HEK293 (cell line): ENCODE results near the gene PRKG1.

Experiments used
- BCL11A ChIP-seq: fragments of 450-650 bp; formaldehyde crosslinking; IDR thresholded peaks from 2 replicates; pipeline ENCODE4 v1.5.1; 2016; ENCODE audit warnings: low read depth, missing biosample characterization, missing genetic modification characterization
- CTCF ChIP-seq: fragments of 450-650 bp; formaldehyde crosslinking; IDR thresholded peaks from 2 replicates; pipeline ENCODE4 v1.5.1; 2016; ENCODE audit warnings: missing biosample characterization, missing genetic modification characterization
- KLF9 ChIP-seq: fragments of 450-650 bp; formaldehyde crosslinking; IDR thresholded peaks from 2 replicates; pipeline ENCODE4 v1.5.1; 2016; ENCODE audit warnings: missing biosample characterization, missing genetic modification characterization, low read depth
- REST ChIP-seq: fragments of 450-650 bp; formaldehyde crosslinking; IDR thresholded peaks from 2 replicates; pipeline ENCODE4 v1.5.1; 2016; ENCODE audit warnings: missing biosample characterization, missing genetic modification characterization
- ZBTB8A ChIP-seq: fragments of 450-650 bp; formaldehyde crosslinking; IDR thresholded peaks from 2 replicates; pipeline ENCODE4 v1.5.1; 2016; ENCODE audit warnings: missing biosample characterization, missing genetic modification characterization
- ZNF121 ChIP-seq: fragments of 450-650 bp; formaldehyde crosslinking; IDR thresholded peaks from 2 replicates; pipeline ENCODE4 v1.5.1; 2016; ENCODE audit warnings: missing biosample characterization, missing genetic modification characterization
- ZNF2 ChIP-seq: fragments of 450-650 bp; formaldehyde crosslinking; IDR thresholded peaks from 2 replicates; pipeline ENCODE4 v1.5.1; 2016; ENCODE audit warnings: missing biosample characterization, missing genetic modification characterization
- ZNF473 ChIP-seq: fragments of 450-650 bp; formaldehyde crosslinking; IDR thresholded peaks from 2 replicates; pipeline ENCODE4 v1.5.1; 2017; ENCODE audit warnings: missing biosample characterization, missing genetic modification characterization
- ZNF549 ChIP-seq: fragments of 450-650 bp; IDR thresholded peaks from 2 replicates; pipeline ENCODE4 v1.5.1; 2018; ENCODE audit warnings: missing biosample characterization, missing genetic modification characterization, mild to moderate bottlenecking, inconsistent platforms, moderate library complexity
- ZNF600 ChIP-seq: fragments of 450-650 bp; formaldehyde crosslinking; IDR thresholded peaks from 2 replicates; pipeline ENCODE4 v1.5.1; 2016; ENCODE audit warnings: missing biosample characterization, missing genetic modification characterization
- ZNF747 ChIP-seq: fragments of 450-650 bp; formaldehyde crosslinking; IDR thresholded peaks from 2 replicates; pipeline ENCODE4 v1.5.1; 2016; ENCODE audit warnings: missing biosample characterization, missing genetic modification characterization
- TF ChIP-seq, protein P1 (sequence below): fragments of 450-650 bp; formaldehyde crosslinking; IDR thresholded peaks from 2 replicates; pipeline ENCODE4 v1.5.1; 2016; ENCODE audit warnings: missing biosample characterization, missing genetic modification characterization
- TF ChIP-seq, protein P2 (sequence below): fragments of 450-650 bp; IDR thresholded peaks from 2 replicates; pipeline ENCODE4 v1.5.1; 2018; ENCODE audit warnings: missing biosample characterization, missing genetic modification characterization

DNA sequence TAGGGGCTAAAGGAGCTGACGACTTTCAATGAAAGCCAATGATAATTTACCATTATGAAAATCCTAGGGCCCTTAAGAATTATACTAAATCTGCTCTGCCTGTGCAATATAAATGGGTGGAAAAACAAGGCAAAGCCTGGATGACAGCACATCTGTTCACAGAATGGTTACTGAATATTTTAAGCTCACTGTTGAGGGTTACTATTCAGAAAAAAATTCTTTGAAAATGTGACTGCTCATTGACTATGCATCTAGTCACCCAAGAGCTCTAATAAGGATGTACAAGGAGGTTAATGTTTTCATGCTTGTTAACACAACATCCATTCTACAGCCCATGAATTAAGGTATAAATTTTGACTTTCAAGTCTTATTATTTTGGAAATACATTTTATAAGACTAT, 1248.6 kb downstream of the PRKG1 start:
- TF ChIP-seq CTCF (tag by site-specific recombination) (no peak), KLF9 (tag by site-specific recombination) (no peak), ZNF600 (tag by site-specific recombination) (no peak), ZBTB8A (tag by site-specific recombination) (no peak), ZNF747 (no peak), ZNF549 (no peak), ZNF2 (tag by site-specific recombination) (no peak), ZNF121 (tag by site-specific recombination) (no peak), ZNF473 (tag by site-specific recombination) (no peak), BCL11A (tag by site-specific recombination) (no peak), REST (tag by site-specific recombination) (no peak)
- TF ChIP-seq, protein P1, sequence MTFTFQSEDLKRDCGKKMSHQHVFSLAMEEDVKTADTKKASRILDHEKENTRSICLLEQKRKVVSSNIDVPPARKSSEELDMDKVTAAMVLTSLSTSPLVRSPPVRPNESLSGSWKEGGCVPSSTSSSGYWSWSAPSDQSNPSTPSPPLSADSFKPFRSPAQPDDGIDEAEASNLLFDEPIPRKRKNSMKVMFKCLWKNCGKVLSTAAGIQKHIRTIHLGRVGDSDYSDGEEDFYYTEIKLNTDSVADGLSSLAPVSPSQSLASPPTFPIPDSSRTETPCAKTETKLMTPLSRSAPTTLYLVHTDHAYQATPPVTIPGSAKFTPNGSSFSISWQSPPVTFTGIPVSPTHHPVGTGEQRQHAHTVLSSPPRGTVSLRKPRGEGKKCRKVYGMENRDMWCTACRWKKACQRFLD = no peak
- TF ChIP-seq, protein P2, sequence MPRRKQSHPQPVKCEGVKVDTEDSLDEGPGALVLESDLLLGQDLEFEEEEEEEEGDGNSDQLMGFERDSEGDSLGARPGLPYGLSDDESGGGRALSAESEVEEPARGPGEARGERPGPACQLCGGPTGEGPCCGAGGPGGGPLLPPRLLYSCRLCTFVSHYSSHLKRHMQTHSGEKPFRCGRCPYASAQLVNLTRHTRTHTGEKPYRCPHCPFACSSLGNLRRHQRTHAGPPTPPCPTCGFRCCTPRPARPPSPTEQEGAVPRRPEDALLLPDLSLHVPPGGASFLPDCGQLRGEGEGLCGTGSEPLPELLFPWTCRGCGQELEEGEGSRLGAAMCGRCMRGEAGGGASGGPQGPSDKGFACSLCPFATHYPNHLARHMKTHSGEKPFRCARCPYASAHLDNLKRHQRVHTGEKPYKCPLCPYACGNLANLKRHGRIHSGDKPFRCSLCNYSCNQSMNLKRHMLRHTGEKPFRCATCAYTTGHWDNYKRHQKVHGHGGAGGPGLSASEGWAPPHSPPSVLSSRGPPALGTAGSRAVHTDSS (tag by site-specific recombination) = no peak
